IPS-18a (cell line): ENCODE results near the gene NACC1.
"Not testable (repeated sequence)": the region's sequence is repeated elsewhere in the genome, so short reads cannot be mapped to it uniquely, and the experiment has no call there.

Experiments
- H3K27ac ChIP-seq: one replicate; pipeline ENCODE4 v1.5.1; 2013; ENCODE audit warnings: low read length
- H3K27me3 ChIP-seq: one replicate; pipeline ENCODE4 v1.6.1; 2013; ENCODE audit warnings: mild to moderate bottlenecking, low read length; ENCODE audit not compliant: control insufficient read depth, insufficient read depth
- H3K36me3 ChIP-seq: one replicate; pipeline ENCODE4 v1.6.1; 2013; ENCODE audit warnings: low read depth, low read length; ENCODE audit not compliant: control insufficient read depth
- H3K4me1 ChIP-seq: one replicate; pipeline ENCODE4 v1.6.1; 2013; ENCODE audit warnings: low read depth, low read length; ENCODE audit not compliant: control insufficient read depth
- H3K4me3 ChIP-seq: one replicate; pipeline ENCODE4 v1.5.1; 2013; ENCODE audit warnings: low read length
- H3K9ac ChIP-seq: one replicate; pipeline ENCODE4 v1.6.1; 2013; ENCODE audit warnings: mild to moderate bottlenecking, low read length, moderate library complexity
- H3K9me3 ChIP-seq: one replicate; pipeline ENCODE4 v1.6.1; 2013; ENCODE audit warnings: low read depth, low read length; ENCODE audit not compliant: control insufficient read depth

Gene NACC1

GRCh38 chr19:13186688-13187087, 68.6 kb downstream of the NACC1 start:
- H3K9me3 ChIP-seq, H3K4me1 ChIP-seq, H3K9ac ChIP-seq, H3K36me3 ChIP-seq, H3K4me3 ChIP-seq, H3K27ac ChIP-seq, H3K27me3 ChIP-seq: not testable (repeated sequence)

GRCh38 chr19:13187419-13187818, 69.4 kb downstream of the NACC1 start:
- Histone ChIP-seq H3K9me3 (no peaks in the 10 kb centered on the region), H3K27ac (no peak overlapping the region), H3K36me3 (no peaks in the 10 kb centered on the region), H3K9ac (no peak overlapping the region), H3K4me3 (no peak overlapping the region), H3K4me1 (no peaks in the 10 kb centered on the region), H3K27me3 (no peaks in the 10 kb centered on the region)

GRCh38 chr19:13189600-13189999, 71.5 kb downstream of the NACC1 start:
- Histone ChIP-seq H3K4me3 (no peak overlapping the region), H3K27ac (no peak overlapping the region), H3K27me3 (no peaks in the 10 kb centered on the region), H3K9ac (no peak overlapping the region), H3K9me3 (no peaks in the 10 kb centered on the region), H3K4me1 (no peaks in the 10 kb centered on the region), H3K36me3 (no peaks in the 10 kb centered on the region)
